Heart left ventricle (tissue), 16 donors: ENCODE results near the gene ROBO3. TPM values are rescaled to one million over a fixed set of nuclear protein-coding genes. Genes with fewer than 3 reads are reported as not detected.

Source experiments
- ATAC-seq, 4 donors: fragments of 200-7000 bp; cut with Tn5 transposase; one replicate each; pipeline ENCODE4 v1.9.1; 2020 to 2022; ENCODE audit warnings: moderate library complexity in 4 of 4, mild to moderate bottlenecking in 3 of 4, moderate number of reproducible peaks in 1 of 4
- DNase-seq, 5 donors: peaks; one replicate each; pipeline ENCODE4 v3.0.0-alpha.2; 2020
- H3K27ac ChIP-seq, 12 donors: fragments of 200-600 bp; sonication (generic) in 4 of 12; one replicate each; pipeline versions ENCODE4 v1.5.0 to v1.8.0; 2016 to 2022; ENCODE audit warnings: mild to moderate bottlenecking in 2 of 12
- H3K27me3 ChIP-seq, 9 donors: fragments of 200-600 bp; sonication (generic) in 2 of 9; one replicate each; pipeline versions ENCODE4 v1.5.1 to v1.8.0; 2016 to 2022; ENCODE audit warnings: mild to moderate bottlenecking in 3 of 9
- H3K36me3 ChIP-seq, 9 donors: fragments of 200-600 bp; sonication (generic) in 2 of 9; one replicate each; pipeline versions ENCODE4 v1.5.0 to v1.8.0; 2018 to 2022; ENCODE audit warnings: mild to moderate bottlenecking in 2 of 9
- H3K4me1 ChIP-seq, 12 donors: fragments of 200-600 bp; sonication (generic) in 4 of 12; one replicate each; pipeline versions ENCODE4 v1.5.0 to v1.8.0; 2016 to 2022; ENCODE audit warnings: mild to moderate bottlenecking in 3 of 12
- H3K4me3 ChIP-seq, 12 donors: fragments of 200-600 bp; sonication (generic) in 4 of 12; one replicate each; pipeline versions ENCODE4 v1.5.0 to v1.8.0; 2017 to 2022; ENCODE audit warnings: mild to moderate bottlenecking in 9 of 12, moderate library complexity in 4 of 12
- H3K9me3 ChIP-seq, 12 donors: fragments of 200-600 bp; sonication (generic) in 4 of 12; one replicate each; pipeline versions ENCODE4 v1.5.0 to v1.8.0; 2016 to 2022; ENCODE audit warnings: mild to moderate bottlenecking in 1 of 12
- POLR2A ChIP-seq, 2 donors: fragments of 450-650 bp; IDR thresholded peaks; one replicate each; pipeline ENCODE4 v1.6.1; 2017; ENCODE audit warnings: antibody characterized with exemption in 2 of 2, mild to moderate bottlenecking in 2 of 2, moderate library complexity in 2 of 2
- WGBS, 4 donors: extraction: QIAGEN DNeasy Blood & Tissue Kit in 2 of 4; methylation state at CpG; one replicate each; pipeline versions ENCODE4 v1.1.5 to v1.1.7; 2013 to 2018; 5-methylcytosine and 5-hydroxymethylcytosine counted together
- intact Hi-C, 10 donors: fragments of 100-400 bp; cut with DNase I; formaldehyde crosslinking; loops; one replicate each; pipeline versions ENCODE4 v1.11.1 to v1.14.2; 2022
- polyA plus RNA-seq, 2 donors: library from polyadenylated mRNA; stranded (reverse); fragments of 200-250 nt; gene quantifications; one replicate each; pipeline ENCODE4 v1.2.3, GENCODE V29; 2013
- total RNA-seq, 9 donors: library from RNA; depleted of rRNA in 2 of 9; stranded (reverse); fragments of >200 nt in 2 of 9; fragmentation: NEBNext Ultra II Directional in 3 of 9; extraction: Animal tissue kit (Norgen Biotek cat#: 25700) in 3 of 9; gene quantifications; one replicate each; pipeline versions ENCODE4 v1.1.0 to v1.2.4, GENCODE V29; 2016 to 2023
- TF ChIP-seq, protein P1 (sequence below), 12 donors: fragments of 200-600 bp; sonication (generic) in 4 of 12; IDR thresholded peaks; one replicate each; pipeline versions ENCODE4 v1.5.0 to v1.8.0; 2018 to 2022; ENCODE audit warnings: antibody characterized with exemption in 12 of 12, mild to moderate bottlenecking in 5 of 12
- donor health status: ischemic (EF 13 %, LVEDD 7.1; RV severe dilation, severe dysfunction).
- donor health status: healthy with polysubstance abuse.
- donor health status: DM: no; HTN: yes; CAD: no.
- donor health status: DM: no; HTN: no; CAD: no.
- donor health status: ischemic (EF 25% LVEDD 6.9; RV normal size, moderate dysfunction).
- donor health status: ischemic (EF 25% LVEDD 5.7; RV mildly dilated, moderate dysfunction).
- donor health status: healthy.
- donor health status: DM: yes; HTN: yes; CAD: no.
- donor health status: ischemic (EF 35%, LVEDD 5.7; RV mildly dilated, moderate dysfunction).
- donor health status: nonischemic (EF 11% LVEDD 7.7; RV severe dilation, severe dysfunction).
- donor health status: DM: yes; HTN: yes; CAD: no.
- donor health status: PGD.
- donor health status: ischemic (EF 29% LVEDD 5.4; RV normal size, mild dysfunction).
- donor health status: nonischemic (EF 23%, LVEDD 6.1; RV moderate dilation, normal function).

ROBO3 gene
- total and polyA plus RNA-seq, 11 donors, result 2.5 to 18.6 (median 3.2) TPM

DNA sequence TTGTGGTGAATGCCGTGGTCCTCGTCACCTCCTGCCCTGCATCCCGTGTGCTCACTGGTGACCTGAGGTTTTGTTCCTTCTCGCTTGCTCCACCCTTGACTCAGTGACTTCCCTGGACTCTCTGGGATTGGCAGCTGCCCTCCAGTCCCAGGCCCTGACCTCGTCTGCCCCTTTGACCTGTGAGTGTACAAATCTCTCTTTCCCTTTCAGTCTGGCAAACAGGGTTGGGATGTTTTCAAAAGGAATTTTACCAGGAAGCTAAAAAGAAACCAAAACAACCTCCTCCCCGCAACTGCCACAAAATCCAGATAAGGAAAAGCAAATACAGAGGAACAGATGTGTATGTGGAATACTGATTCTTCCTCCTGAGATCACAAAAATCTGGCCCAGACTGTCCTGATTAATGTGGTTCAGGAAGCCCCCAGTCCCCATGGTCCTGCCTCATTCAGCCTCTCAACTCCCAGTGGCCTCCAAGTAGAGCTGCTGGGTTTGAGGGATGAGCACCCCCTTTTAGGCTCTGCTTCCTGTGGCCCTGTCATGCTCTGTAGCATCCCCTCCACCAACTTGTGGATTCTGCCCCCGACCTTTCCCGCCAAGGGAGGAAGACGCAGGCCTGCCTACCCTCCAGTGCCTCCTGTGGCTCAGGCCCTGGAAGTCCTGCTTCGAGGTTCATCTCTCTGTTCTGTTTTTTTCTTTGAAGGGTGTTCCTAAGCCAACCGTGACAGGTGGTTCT, 17.3 kb downstream of the ROBO3 start:
- no peaks in the 10 kb centered on the region for H3K9me3 ChIP-seq
- H3K36me3 ChIP-seq, result peaks cover 0 to 10% (median 0%) of the 10 kb centered on the region in 9 donors
- H3K27me3 ChIP-seq, result peaks cover 0 to 14% (median 0%) of the 10 kb centered on the region in 9 donors
- DNase-seq, result peak in 3 of 5 donors; percentile 8 to 25 (median 15)
- H3K4me3 ChIP-seq, result no peak overlapping the region
- intact Hi-C loops, result no loop called here
- peak overlapping the region in 11 of 12 donors; percentile 27 to 68 (median 41) for H3K27ac ChIP-seq
- H3K4me1 ChIP-seq, result peaks cover 0 to 41% (median 21%) of the 10 kb centered on the region in 12 donors
- peak in 1 of 4 donors; percentile 39 for ATAC-seq
- TF ChIP-seq POLR2A (IDR thresholded peaks at IDR 0.05), result no peak
- 54 to 58% (median 56%) methylated on average over 11 of the region's 11 CpGs for WGBS, 4 donors

DNA sequence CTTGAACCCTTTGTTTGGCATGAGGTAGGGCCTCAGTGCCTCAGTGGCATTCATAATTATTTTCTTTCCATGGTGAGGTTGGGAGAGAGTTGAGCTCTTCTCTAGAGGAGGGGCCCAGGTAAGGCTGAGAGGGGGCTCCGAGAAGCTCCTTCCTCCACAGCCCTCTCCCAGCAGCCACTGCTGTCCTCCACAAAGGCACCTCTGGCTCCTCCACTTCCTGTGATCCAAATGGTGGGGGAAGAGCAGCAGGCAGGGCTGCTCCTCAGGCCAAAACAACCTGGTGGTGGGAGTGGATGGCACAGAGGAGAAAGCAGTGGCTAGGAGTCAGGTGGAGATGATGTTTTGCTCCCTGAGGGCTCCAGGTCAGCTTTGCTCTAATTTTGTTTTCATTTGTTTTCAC, 19.1 kb downstream of the ROBO3 start:
- Histone ChIP-seq H3K4me3 (no peak overlapping the region), H3K4me1 (peaks cover 0 to 50% (median 24%) of the 10 kb centered on the region in 12 donors), H3K27me3 (no peaks in the 10 kb centered on the region), H3K36me3 (peaks cover 0 to 12% (median 6%) of the 10 kb centered on the region in 9 donors), H3K27ac (no peak overlapping the region), H3K9me3 (no peaks in the 10 kb centered on the region)
- WGBS, 4 donors, result 71 to 100% (median 76%) methylated on average over 1 of the region's 1 CpG
- TF ChIP-seq, protein P1, sequence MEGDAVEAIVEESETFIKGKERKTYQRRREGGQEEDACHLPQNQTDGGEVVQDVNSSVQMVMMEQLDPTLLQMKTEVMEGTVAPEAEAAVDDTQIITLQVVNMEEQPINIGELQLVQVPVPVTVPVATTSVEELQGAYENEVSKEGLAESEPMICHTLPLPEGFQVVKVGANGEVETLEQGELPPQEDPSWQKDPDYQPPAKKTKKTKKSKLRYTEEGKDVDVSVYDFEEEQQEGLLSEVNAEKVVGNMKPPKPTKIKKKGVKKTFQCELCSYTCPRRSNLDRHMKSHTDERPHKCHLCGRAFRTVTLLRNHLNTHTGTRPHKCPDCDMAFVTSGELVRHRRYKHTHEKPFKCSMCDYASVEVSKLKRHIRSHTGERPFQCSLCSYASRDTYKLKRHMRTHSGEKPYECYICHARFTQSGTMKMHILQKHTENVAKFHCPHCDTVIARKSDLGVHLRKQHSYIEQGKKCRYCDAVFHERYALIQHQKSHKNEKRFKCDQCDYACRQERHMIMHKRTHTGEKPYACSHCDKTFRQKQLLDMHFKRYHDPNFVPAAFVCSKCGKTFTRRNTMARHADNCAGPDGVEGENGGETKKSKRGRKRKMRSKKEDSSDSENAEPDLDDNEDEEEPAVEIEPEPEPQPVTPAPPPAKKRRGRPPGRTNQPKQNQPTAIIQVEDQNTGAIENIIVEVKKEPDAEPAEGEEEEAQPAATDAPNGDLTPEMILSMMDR (IDR thresholded peaks at IDR 0.05), result no peak
- no peak for TF ChIP-seq POLR2A (IDR thresholded peaks at IDR 0.05)
- ATAC-seq (no peak), DNase-seq (peak in 1 of 5 donors; percentile 7)
- intact Hi-C loops, result no loop called here

DNA sequence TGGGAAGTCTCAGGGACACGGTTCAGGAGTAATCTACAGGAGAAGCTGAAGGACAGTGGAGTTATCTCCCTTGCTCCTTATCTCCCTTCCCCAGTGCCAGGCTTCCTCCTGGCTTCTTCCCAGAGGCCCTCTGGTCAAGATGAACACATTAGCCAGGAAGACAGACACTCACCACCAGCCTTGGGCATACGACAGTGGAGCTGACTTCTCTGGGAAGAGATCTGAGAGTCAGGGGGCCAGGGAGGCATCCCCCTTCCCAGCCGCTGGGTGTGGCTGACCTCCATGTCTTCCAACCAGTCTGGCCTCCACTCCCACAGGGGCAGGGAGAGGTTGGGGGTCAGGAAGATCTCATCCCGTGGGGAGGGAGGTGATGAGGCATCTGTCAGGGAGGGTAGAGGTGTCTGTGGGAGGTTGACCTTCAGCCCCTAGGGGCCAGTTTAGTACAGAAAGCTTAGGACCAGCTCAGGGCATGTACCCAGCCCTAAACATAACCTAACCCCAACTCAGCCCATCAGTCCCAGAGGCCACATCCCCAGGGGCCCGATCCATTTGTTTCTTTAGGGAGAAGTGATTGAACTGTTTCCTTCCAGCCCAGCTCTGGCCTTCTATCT, 19.7 kb downstream of the ROBO3 start:
- H3K9me3 ChIP-seq, result no peaks in the 10 kb centered on the region
- 51 to 67% (median 60%) methylated on average over 3 to 5 of the region's 5 CpGs for WGBS, 4 donors
- H3K27me3 ChIP-seq, result no peaks in the 10 kb centered on the region
- ATAC-seq, result no peak
- peaks cover 0 to 56% (median 29%) of the 10 kb centered on the region in 12 donors for H3K4me1 ChIP-seq
- peak in 1 of 5 donors; percentile 21 for DNase-seq
- H3K27ac ChIP-seq, result no peak overlapping the region
- no peak for TF ChIP-seq POLR2A (IDR thresholded peaks at IDR 0.05)
- TF ChIP-seq, protein P1 (IDR thresholded peaks at IDR 0.05), result no peak
- no peak overlapping the region for H3K4me3 ChIP-seq
- H3K36me3 ChIP-seq, result peaks cover 0 to 12% (median 6%) of the 10 kb centered on the region in 9 donors
- intact Hi-C loops, result no loop called here

DNA sequence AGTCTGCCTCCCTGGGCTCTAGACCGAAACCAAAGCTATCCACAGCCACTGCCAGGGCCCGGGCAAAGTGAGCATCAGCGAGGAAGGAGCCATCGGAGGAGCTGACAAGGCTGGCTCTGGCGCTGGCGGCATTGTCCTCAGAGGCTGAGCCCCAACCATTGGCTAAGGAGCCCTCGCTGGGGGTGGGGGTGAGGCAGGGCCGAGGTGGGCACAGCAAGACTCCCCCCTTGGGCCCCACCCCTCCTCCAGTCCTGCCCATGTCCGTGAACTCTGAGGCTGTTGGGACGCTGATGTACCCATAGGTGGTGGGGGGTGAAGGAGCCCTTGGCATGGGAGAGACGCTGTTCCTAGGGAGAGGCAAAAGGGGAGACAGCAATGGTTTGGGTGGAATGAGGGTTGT, 21.2 kb downstream of the ROBO3 start:
- TF ChIP-seq POLR2A (IDR thresholded peaks at IDR 0.05), result no peak
- TF ChIP-seq, protein P1 (IDR thresholded peaks at IDR 0.05), result no peak
- peak in 2 of 5 donors; percentile 9 to 18 for DNase-seq
- intact Hi-C loops, result no loop called here
- WGBS, 4 donors, result 86 to 90% (median 87%) methylated on average over 11 of the region's 11 CpGs
- Histone ChIP-seq H3K36me3 (peaks cover 0 to 15% (median 6%) of the 10 kb centered on the region in 9 donors), H3K9me3 (no peaks in the 10 kb centered on the region), H3K27ac (no peak overlapping the region), H3K4me3 (no peak overlapping the region), H3K27me3 (no peaks in the 10 kb centered on the region), H3K4me1 (peaks cover 0 to 64% (median 41%) of the 10 kb centered on the region in 12 donors)
- ATAC-seq, result no peak
